ENCODE measurements around the gene ARL4A. TPM values are rescaled to one million over a fixed set of nuclear protein-coding genes. Genes with fewer than 3 reads are reported as not detected.
"Not testable (repeated sequence)": the region's sequence is repeated elsewhere in the genome, so short reads cannot be mapped to it uniquely, and the experiment has no call there.

Gene ARL4A
- total RNA-seq, 1 experiment from 2014 or later = 39.4 TPM

DNA sequence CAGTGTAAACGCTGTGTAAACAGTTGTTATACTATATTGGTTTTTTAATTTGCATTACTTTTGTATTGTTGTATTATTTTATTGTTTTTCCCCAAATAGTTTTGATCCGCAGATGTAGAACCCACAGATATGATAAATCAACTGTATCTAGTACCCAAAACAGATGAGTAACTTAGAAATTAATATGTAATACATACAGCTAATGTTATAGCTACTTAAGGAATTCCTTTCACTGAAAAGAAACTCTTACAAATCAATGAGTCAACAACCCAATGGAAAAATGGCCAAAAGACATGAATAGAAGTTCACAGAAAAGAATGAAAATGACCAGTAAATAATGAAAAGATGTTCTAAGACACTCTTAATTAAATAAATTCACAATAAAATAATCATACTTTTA, 32.3 kb upstream of the ARL4A start:
- H2BK5ac ChIP-seq (ENCODE audit: insufficient read length, low read length) = no peak overlapping the region
- no peak overlapping the region for H4K8ac ChIP-seq (replicated peaks; ENCODE audit: insufficient read length, low read depth, low read length)
- no CpG with 5 or more reads among the region's 2 CpGs for WGBS (ENCODE audit: extremely low coverage, insufficient read length, low lambda C conversion rate)
- peaks cover 0 to 4% (median 3%) of the 10 kb centered on the region in 3 experiments; a peak in 3 of 7 replicates for H3K36me3 Mint-ChIP-seq (ENCODE audit: insufficient read depth in 1 of 3, low read depth in 3 of 3)
- no peak overlapping the region for H3T11ph ChIP-seq (ENCODE audit: low read length)
- no peak overlapping the region for H2BK120ac ChIP-seq (ENCODE audit: low read depth, low read length, poor library complexity, severe bottlenecking)
- H2AFZ ChIP-seq (ENCODE audit: low read length) = no peak overlapping the region
- H3K18ac ChIP-seq (ENCODE audit: insufficient read length, low read depth, low read length) = no peak overlapping the region
- no peaks in the 10 kb centered on the region for H3K4me1 ChIP-seq (ENCODE audit: insufficient read depth, low read length)
- no peak for DNase-seq
- no peak overlapping the region for H3K27ac Mint-ChIP-seq
- no peak overlapping the region for H3K4ac ChIP-seq (ENCODE audit: low read depth, low read length)
- no peak overlapping the region for H4K91ac ChIP-seq (ENCODE audit: insufficient read length, low read depth, low read length)
- no peak overlapping the region for H2BK12ac ChIP-seq (ENCODE audit: insufficient read length, low read depth, low read length)
- no peaks in the 10 kb centered on the region for H3K27me3 ChIP-seq (ENCODE audit: insufficient read depth, low read length)
- H3K9me3 Mint-ChIP-seq = peaks cover 4% of the 10 kb centered on the region in 2 experiments; a peak in 3 of 5 replicates
- no peaks in the 10 kb centered on the region for H3K9me3 ChIP-seq (ENCODE audit: control insufficient read depth, low read depth, low read length)
- H3K79me1 ChIP-seq (ENCODE audit: insufficient read depth, low read depth, low read length, poor library complexity, severe bottlenecking) = no peaks in the 10 kb centered on the region
- no peaks in the 10 kb centered on the region for H4K20me1 ChIP-seq (ENCODE audit: control insufficient read depth, insufficient read depth, insufficient read length)
- H3K4me1 Mint-ChIP-seq = peaks cover 5 to 6% of the 10 kb centered on the region in 2 experiments; a peak in 3 of 4 replicates
- H2BK15ac ChIP-seq (ENCODE audit: low read depth, low read length) = no peak overlapping the region
- H3K79me2 ChIP-seq (ENCODE audit: insufficient read depth, low read length) = no peaks in the 10 kb centered on the region
- H4K5ac ChIP-seq (ENCODE audit: insufficient read length, low read depth, low read length) = no peak overlapping the region
- no peak overlapping the region for H3K4me2 ChIP-seq (ENCODE audit: insufficient read depth, insufficient read length, low read length)
- H3K27ac ChIP-seq (ENCODE audit: insufficient read length, low read depth, low read length) = no peak overlapping the region
- no peak overlapping the region for H2BK20ac ChIP-seq (ENCODE audit: low read depth, low read length, poor library complexity, severe bottlenecking)
- no peak overlapping the region for H2AK5ac ChIP-seq (ENCODE audit: insufficient read length, low read length)
- H3K14ac ChIP-seq (ENCODE audit: insufficient read depth, low read length) = no peak overlapping the region
- no peak overlapping the region for H3K23ac ChIP-seq (ENCODE audit: insufficient read length, low read depth, low read length)
- no peaks in the 10 kb centered on the region; the same call in 1 of the 2 replicates for H3K27me3 Mint-ChIP-seq (ENCODE audit: low read depth)
- no peak overlapping the region for H3K9ac ChIP-seq (ENCODE audit: extremely low read depth, insufficient read length, low read length)
- H3K56ac ChIP-seq (ENCODE audit: insufficient read length, low read depth, low read length) = no peak overlapping the region
- no peaks in the 10 kb centered on the region for H3K23me2 ChIP-seq (ENCODE audit: insufficient read length, low read depth, low read length, poor library complexity, severe bottlenecking)
- TF ChIP-seq, protein P1, sequence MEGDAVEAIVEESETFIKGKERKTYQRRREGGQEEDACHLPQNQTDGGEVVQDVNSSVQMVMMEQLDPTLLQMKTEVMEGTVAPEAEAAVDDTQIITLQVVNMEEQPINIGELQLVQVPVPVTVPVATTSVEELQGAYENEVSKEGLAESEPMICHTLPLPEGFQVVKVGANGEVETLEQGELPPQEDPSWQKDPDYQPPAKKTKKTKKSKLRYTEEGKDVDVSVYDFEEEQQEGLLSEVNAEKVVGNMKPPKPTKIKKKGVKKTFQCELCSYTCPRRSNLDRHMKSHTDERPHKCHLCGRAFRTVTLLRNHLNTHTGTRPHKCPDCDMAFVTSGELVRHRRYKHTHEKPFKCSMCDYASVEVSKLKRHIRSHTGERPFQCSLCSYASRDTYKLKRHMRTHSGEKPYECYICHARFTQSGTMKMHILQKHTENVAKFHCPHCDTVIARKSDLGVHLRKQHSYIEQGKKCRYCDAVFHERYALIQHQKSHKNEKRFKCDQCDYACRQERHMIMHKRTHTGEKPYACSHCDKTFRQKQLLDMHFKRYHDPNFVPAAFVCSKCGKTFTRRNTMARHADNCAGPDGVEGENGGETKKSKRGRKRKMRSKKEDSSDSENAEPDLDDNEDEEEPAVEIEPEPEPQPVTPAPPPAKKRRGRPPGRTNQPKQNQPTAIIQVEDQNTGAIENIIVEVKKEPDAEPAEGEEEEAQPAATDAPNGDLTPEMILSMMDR (conservative IDR thresholded peaks at IDR 0.05) = no peak
- H3K4me3 Mint-ChIP-seq = no peak overlapping the region

- not testable (repeated sequence) for H3K9me3 Mint-ChIP-seq; H3K27ac ChIP-seq (ENCODE audit: insufficient read length, low read depth, low read length); H2BK20ac ChIP-seq (ENCODE audit: low read depth, low read length, poor library complexity, severe bottlenecking); H3K14ac ChIP-seq (ENCODE audit: insufficient read depth, low read length); H3K4me1 ChIP-seq (ENCODE audit: insufficient read depth, low read length); H2AK5ac ChIP-seq (ENCODE audit: insufficient read length, low read length); H3K27me3 ChIP-seq (ENCODE audit: insufficient read depth, low read length); H3T11ph ChIP-seq (ENCODE audit: low read length); H3K9me3 ChIP-seq (ENCODE audit: control insufficient read depth, low read depth, low read length); H3K23me2 ChIP-seq (ENCODE audit: insufficient read length, low read depth, low read length, poor library complexity, severe bottlenecking); H3K27me3 Mint-ChIP-seq (ENCODE audit: low read depth); H3K4me3 Mint-ChIP-seq; H3K4ac ChIP-seq (ENCODE audit: low read depth, low read length); H4K91ac ChIP-seq (ENCODE audit: insufficient read length, low read depth, low read length); H2BK12ac ChIP-seq (ENCODE audit: insufficient read length, low read depth, low read length); H3K56ac ChIP-seq (ENCODE audit: insufficient read length, low read depth, low read length); H2BK120ac ChIP-seq (ENCODE audit: low read depth, low read length, poor library complexity, severe bottlenecking); H3K4me1 Mint-ChIP-seq; H2BK15ac ChIP-seq (ENCODE audit: low read depth, low read length); H4K5ac ChIP-seq (ENCODE audit: insufficient read length, low read depth, low read length); H3K79me1 ChIP-seq (ENCODE audit: insufficient read depth, low read depth, low read length, poor library complexity, severe bottlenecking); H3K4me2 ChIP-seq (ENCODE audit: insufficient read depth, insufficient read length, low read length); H4K8ac ChIP-seq (replicated peaks; ENCODE audit: insufficient read length, low read depth, low read length); H3K9ac ChIP-seq (ENCODE audit: extremely low read depth, insufficient read length, low read length); H2AFZ ChIP-seq (ENCODE audit: low read length); H3K79me2 ChIP-seq (ENCODE audit: insufficient read depth, low read length); H3K18ac ChIP-seq (ENCODE audit: insufficient read length, low read depth, low read length); H3K36me3 Mint-ChIP-seq (ENCODE audit: insufficient read depth in 1 of 3, low read depth in 3 of 3); H2BK5ac ChIP-seq (ENCODE audit: insufficient read length, low read length); H3K23ac ChIP-seq (ENCODE audit: insufficient read length, low read depth, low read length); H4K20me1 ChIP-seq (ENCODE audit: control insufficient read depth, insufficient read depth, insufficient read length)
- WGBS (ENCODE audit: extremely low coverage, insufficient read length, low lambda C conversion rate) = no CpG with 5 or more reads among the region's 8 CpGs
- DNase-seq = peak; percentile 43
- H3K27ac Mint-ChIP-seq = peak overlapping the region; percentile 41 to 88 (median 56); a peak in 5 of 7 replicates
These were observed 27.0 kb upstream of the ARL4A start for GRCh38 chr7:12660423-12660822.

All from H9 (cell line).